Measurements from ENCODE around the gene PNKP. TPM values are rescaled to one million over a fixed set of nuclear protein-coding genes. Genes with fewer than 3 reads are reported as not detected.

PNKP gene
- total RNA-seq, 1 donor from 2014 or later, result 81.3 TPM

- DNase-seq, result no peak
- peaks cover 2% of the 10 kb centered on the region for H3K27me3 Mint-ChIP-seq (ENCODE audit: unreplicated experiment)
These were observed 21.0 kb downstream of the PNKP start for GRCh38 chr19:49846408-49846807.

GRCh38 chr19:49845414-49845813, 22.0 kb downstream of the PNKP start:
- Mint-ChIP-seq H3K27ac (ENCODE audit: unreplicated experiment) (no peak overlapping the region), H3K4me1 (ENCODE audit: low read depth, unreplicated experiment) (peaks cover 6% of the 10 kb centered on the region), H3K36me3 (ENCODE audit: unreplicated experiment) (peaks cover 5% of the 10 kb centered on the region), H3K9me3 (ENCODE audit: unreplicated experiment) (peaks cover 4% of the 10 kb centered on the region), H3K4me3 (ENCODE audit: unreplicated experiment) (no peak overlapping the region), H3K27me3 (ENCODE audit: unreplicated experiment) (peaks cover 4% of the 10 kb centered on the region)
- no peak for TF ChIP-seq CTCF (IDR thresholded peaks at IDR 0.05; ENCODE audit: partially characterized antibody, unreplicated experiment)
- no peak for DNase-seq

More at GRCh38 chr19:49846408-49846807, 21.0 kb downstream of the PNKP start:
- Mint-ChIP-seq H3K27ac (ENCODE audit: unreplicated experiment) (no peak overlapping the region), H3K4me3 (ENCODE audit: unreplicated experiment) (no peak overlapping the region), H3K9me3 (ENCODE audit: unreplicated experiment) (peaks cover 6% of the 10 kb centered on the region), H3K4me1 (ENCODE audit: low read depth, unreplicated experiment) (peaks cover 6% of the 10 kb centered on the region), H3K36me3 (ENCODE audit: unreplicated experiment) (peaks cover 5% of the 10 kb centered on the region)
- no peak for TF ChIP-seq CTCF (IDR thresholded peaks at IDR 0.05; ENCODE audit: partially characterized antibody, unreplicated experiment)

GRCh38 chr19:49844138-49845095, 23.0 kb downstream of the PNKP start:
- Mint-ChIP-seq H3K27me3 (ENCODE audit: unreplicated experiment) (peaks cover 2% of the 10 kb centered on the region), H3K4me1 (ENCODE audit: low read depth, unreplicated experiment) (no peaks in the 10 kb centered on the region), H3K4me3 (ENCODE audit: unreplicated experiment) (no peak overlapping the region), H3K36me3 (ENCODE audit: unreplicated experiment) (no peaks in the 10 kb centered on the region), H3K27ac (ENCODE audit: unreplicated experiment) (no peak overlapping the region), H3K9me3 (ENCODE audit: unreplicated experiment) (no peaks in the 10 kb centered on the region)
- TF ChIP-seq CTCF (IDR thresholded peaks at IDR 0.05; ENCODE audit: partially characterized antibody, unreplicated experiment), result no peak
- no peak for DNase-seq

- no peak overlapping the region for H3K4me3 Mint-ChIP-seq (ENCODE audit: unreplicated experiment)
- no peak for TF ChIP-seq CTCF (IDR thresholded peaks at IDR 0.05; ENCODE audit: partially characterized antibody, unreplicated experiment)
- no peaks in the 10 kb centered on the region for H3K4me1 Mint-ChIP-seq (ENCODE audit: low read depth, unreplicated experiment)
- H3K27me3 Mint-ChIP-seq (ENCODE audit: unreplicated experiment), result peaks cover 3% of the 10 kb centered on the region
- no peak for DNase-seq
- H3K36me3 Mint-ChIP-seq (ENCODE audit: unreplicated experiment), result peaks cover 11% of the 10 kb centered on the region
- no peak overlapping the region for H3K27ac Mint-ChIP-seq (ENCODE audit: unreplicated experiment)
- H3K9me3 Mint-ChIP-seq (ENCODE audit: unreplicated experiment), result no peaks in the 10 kb centered on the region
These were observed 24.1 kb downstream of the PNKP start for GRCh38 chr19:49843265-49843664.

GRCh38 chr19:49840736-49841249, 26.6 kb downstream of the PNKP start:
- H3K4me3 Mint-ChIP-seq (ENCODE audit: unreplicated experiment), result no peak overlapping the region
- peaks cover 4% of the 10 kb centered on the region for H3K27me3 Mint-ChIP-seq (ENCODE audit: unreplicated experiment)
- TF ChIP-seq CTCF (IDR thresholded peaks at IDR 0.05; ENCODE audit: partially characterized antibody, unreplicated experiment), result no peak
- H3K9me3 Mint-ChIP-seq (ENCODE audit: unreplicated experiment), result no peaks in the 10 kb centered on the region
- H3K4me1 Mint-ChIP-seq (ENCODE audit: low read depth, unreplicated experiment), result no peaks in the 10 kb centered on the region
- DNase-seq, result no peak
- peaks cover 20% of the 10 kb centered on the region for H3K36me3 Mint-ChIP-seq (ENCODE audit: unreplicated experiment)
- H3K27ac Mint-ChIP-seq (ENCODE audit: unreplicated experiment), result no peak overlapping the region
